HEK293 (cell line): ENCODE measurements around the gene HOXB8.
A peak's percentile ranks its signal among the peaks of the same experiment; 100 is the strongest.

Experiments used
- CTCF ChIA-PET: fragments of 350-600 bp; formaldehyde crosslinking; extraction: SDS; loops from one replicate; lab custom pipeline; 2021; ENCODE audit warnings: antibody characterized with exemption; lab: Yijun Ruan, JAX
- POLR2A ChIA-PET: fragments of 300-600 bp; formaldehyde crosslinking; extraction: SDS; loops from one replicate; lab custom pipeline; 2020; ENCODE audit warnings: antibody characterized with exemption, inconsistent platforms; lab: Yijun Ruan, JAX
- H3K27ac ChIP-seq: fragments of 200-500 bp; sonication (Bioruptor generic); 2 replicates; pipeline ENCODE4 v1.5.1; 2014; ENCODE audit warnings: low read depth, low read length, control low read depth, inconsistent platforms; ENCODE audit errors: extremely low read depth
- H3K36me3 ChIP-seq, 2 experiments: fragments of 200-500 bp in 1 of 2; sonication (Bioruptor generic) in 1 of 2; 1 replicate in 1 of 2; 2 replicates in 1 of 2; pipeline ENCODE4 v1.5.1; 2014 to 2017; ENCODE audit warnings: inconsistent platforms in 2 of 2, low read length in 2 of 2; ENCODE audit not compliant: control insufficient read depth in 2 of 2, insufficient read depth in 1 of 2
- H3K4me1 ChIP-seq: fragments of 200-500 bp; sonication (Bioruptor generic); 2 replicates; pipeline ENCODE4 v1.5.1; 2014; ENCODE audit warnings: mild to moderate bottlenecking, low read length, inconsistent platforms; ENCODE audit not compliant: control insufficient read depth, insufficient read depth
- H3K4me3 ChIP-seq: 2 replicates; pipeline ENCODE4 v1.5.1; 2011; ENCODE audit warnings: low read depth, mild to moderate bottlenecking, control low read depth, low read length, moderate library complexity
- H3K9me3 ChIP-seq: fragments of 200-500 bp; sonication (Bioruptor generic); 2 replicates; pipeline ENCODE4 v1.5.1; 2014; ENCODE audit warnings: low read depth, low read length, inconsistent platforms; ENCODE audit not compliant: control insufficient read depth, insufficient read depth
- CTCF ChIP-seq: fragments of 450-650 bp; formaldehyde crosslinking; IDR thresholded peaks from 2 replicates; pipeline ENCODE4 v1.5.1; 2016; ENCODE audit warnings: missing biosample characterization, missing genetic modification characterization
- KLF1 ChIP-seq: fragments of 450-650 bp; formaldehyde crosslinking; IDR thresholded peaks from 2 replicates; pipeline ENCODE4 v1.5.1; 2016; ENCODE audit warnings: missing biosample characterization, missing genetic modification characterization
- MZF1 ChIP-seq: fragments of 450-650 bp; formaldehyde crosslinking; IDR thresholded peaks from 2 replicates; pipeline ENCODE4 v1.5.1; 2017; ENCODE audit warnings: missing biosample characterization, missing genetic modification characterization, borderline replicate concordance
- PRDM1 ChIP-seq: fragments of 450-650 bp; formaldehyde crosslinking; IDR thresholded peaks from 2 replicates; pipeline ENCODE4; 2016; ENCODE audit warnings: missing biosample characterization, missing genetic modification characterization
- PRDM10 ChIP-seq: fragments of 450-650 bp; formaldehyde crosslinking; IDR thresholded peaks from 2 replicates; pipeline ENCODE4 v1.5.1; 2016; ENCODE audit warnings: missing biosample characterization, missing genetic modification characterization
- RBAK ChIP-seq: fragments of 450-650 bp; formaldehyde crosslinking; IDR thresholded peaks from 2 replicates; pipeline ENCODE4 v1.5.1; 2016; ENCODE audit warnings: missing biosample characterization, missing genetic modification characterization
- ZBTB26 ChIP-seq: fragments of 450-650 bp; formaldehyde crosslinking; optimal IDR thresholded peaks from 2 replicates; pipeline ENCODE3; 2016; ENCODE audit warnings: missing biosample characterization, mild to moderate bottlenecking, missing genetic modification characterization
- ZBTB6 ChIP-seq: fragments of 450-650 bp; formaldehyde crosslinking; IDR thresholded peaks from 2 replicates; pipeline ENCODE4 v1.5.1; 2017; ENCODE audit warnings: missing biosample characterization, missing genetic modification characterization
- ZNF18 ChIP-seq: fragments of 450-650 bp; formaldehyde crosslinking; IDR thresholded peaks from 2 replicates; pipeline ENCODE4 v1.5.1; 2016; ENCODE audit warnings: missing biosample characterization, missing genetic modification characterization
- ZNF274 ChIP-seq, 2 experiments: fragments of 200-500 bp in 1 of 2; fragments of 450-650 bp in 1 of 2; sonication (Bioruptor generic) in 1 of 2; formaldehyde crosslinking in 1 of 2; IDR thresholded peaks; 2 replicates each; pipeline versions ENCODE4 v1.5.1 to v1.6.1; 2014 to 2016; ENCODE audit warnings: borderline replicate concordance in 1 of 2, inconsistent platforms in 1 of 2, low read length in 1 of 2, missing biosample characterization in 1 of 2, missing genetic modification characterization in 1 of 2
- ZNF335 ChIP-seq: fragments of 450-650 bp; formaldehyde crosslinking; conservative IDR thresholded peaks from 2 replicates; pipeline ENCODE4 v1.5.1; 2016; ENCODE audit warnings: missing biosample characterization, missing genetic modification characterization
- ZNF366 ChIP-seq: fragments of 450-650 bp; formaldehyde crosslinking; conservative IDR thresholded peaks from 2 replicates; pipeline ENCODE4 v1.5.1; 2016; ENCODE audit warnings: missing biosample characterization, missing genetic modification characterization
- ZNF394 ChIP-seq: fragments of 450-650 bp; formaldehyde crosslinking; IDR thresholded peaks from 2 replicates; pipeline ENCODE4 v1.5.1; 2016; ENCODE audit warnings: missing biosample characterization, missing genetic modification characterization, mild to moderate bottlenecking, moderate library complexity, borderline replicate concordance
- ZNF449 ChIP-seq: fragments of 450-650 bp; formaldehyde crosslinking; IDR thresholded peaks from 2 replicates; pipeline ENCODE4 v1.5.1; 2017; ENCODE audit warnings: missing biosample characterization, mild to moderate bottlenecking, missing genetic modification characterization, moderate library complexity
- ZNF514 ChIP-seq: fragments of 450-650 bp; formaldehyde crosslinking; IDR thresholded peaks from 2 replicates; pipeline ENCODE4 v1.5.1; 2016; ENCODE audit warnings: missing biosample characterization, missing genetic modification characterization
- ZNF585B ChIP-seq: fragments of 450-650 bp; formaldehyde crosslinking; IDR thresholded peaks from 2 replicates; pipeline ENCODE4 v1.5.1; 2016; ENCODE audit warnings: missing biosample characterization, missing genetic modification characterization
- ZNF600 ChIP-seq: fragments of 450-650 bp; formaldehyde crosslinking; IDR thresholded peaks from 2 replicates; pipeline ENCODE4 v1.5.1; 2016; ENCODE audit warnings: missing biosample characterization, missing genetic modification characterization
- ZNF76 ChIP-seq: fragments of 450-650 bp; formaldehyde crosslinking; IDR thresholded peaks from 2 replicates; pipeline ENCODE4; 2016; ENCODE audit warnings: low read depth, missing biosample characterization, missing genetic modification characterization, borderline replicate concordance

Gene HOXB8

GRCh38 chr17:48613862-48614694, 1.0 kb downstream of the HOXB8 start:
- Histone ChIP-seq H3K9me3 (no peaks in the 10 kb centered on the region), H3K27ac (peak overlapping the region; percentile 72), H3K4me3 (peak overlapping the region; percentile 35), H3K4me1 (peaks cover 41% of the 10 kb centered on the region), H3K36me3 (no peaks in the 10 kb centered on the region)
- TF ChIP-seq ZNF600 (tag by site-specific recombination) (peak; percentile 57; the same call in 1 of the 2 replicates), ZNF585B (tag by site-specific recombination) (no peak), ZNF514 (tag by site-specific recombination) (no peak), ZNF335 (tag by site-specific recombination) (peak; percentile 73), ZNF449 (tag by site-specific recombination) (no peak), ZNF366 (tag by site-specific recombination) (peak; percentile 66), PRDM1 (tag by site-specific recombination) (peak; percentile 32; the same call in 1 of the 2 replicates), PRDM10 (tag by site-specific recombination) (peak; percentile 91), ZBTB6 (tag by site-specific recombination) (peak; percentile 28; the same call in 1 of the 2 replicates)
- ChIA-PET CTCF (interaction anchor here (0.7 to 5.7 kb wide), 4 partner anchors 20 to 354 kb away, joined by 3 to 86 read pairs (median 8); no protein-coding TSS in a partner anchor), POLR2A (interaction anchor here (1.0 to 1.4 kb wide), 2 partner anchors 12 to 22 kb away, joined by 4 to 6 read pairs; partner anchors contain the start of gene HOXB9)

- no peaks in the 10 kb centered on the region; a peak in 1 of 3 replicates for H3K36me3 ChIP-seq
- H3K4me1 ChIP-seq: peaks cover 40% of the 10 kb centered on the region
- peak overlapping the region; percentile 49 for H3K4me3 ChIP-seq
- H3K9me3 ChIP-seq: no peaks in the 10 kb centered on the region
- H3K27ac ChIP-seq: peak overlapping the region; percentile 94
- ChIA-PET CTCF (interaction anchor here (0.6 to 2.2 kb wide), 11 partner anchors 8 to 398 kb away, joined by 3 to 13 read pairs (median 4); no protein-coding TSS in a partner anchor), POLR2A (interaction anchor here (0.6 to 1.4 kb wide), 12 partner anchors 11 to 506 kb away, joined by 3 to 9 read pairs (median 3); partner anchors contain the start of genes HOXB9 and SNX11)
- TF ChIP-seq CTCF (tag by site-specific recombination) (no peak), MZF1 (no peak), ZNF600 (tag by site-specific recombination) (0 out of 2 replicates have a peak, but pooled peaks have one; percentile 15), RBAK (no peak), ZNF76 (no peak), ZNF274 (IDR thresholded peaks at IDR 0.05; ENCODE audit: low read length) (no peak), ZNF274 (tag by site-specific recombination; IDR thresholded peaks at IDR 0.05; ENCODE audit: borderline replicate concordance) (no peak), ZNF18 (tag by site-specific recombination) (no peak), KLF1 (no peak), ZBTB26 (tag by site-specific recombination) (peak; percentile 42), ZNF394 (tag by site-specific recombination) (no peak)
Observed at GRCh38 chr17:48612854-48613691, 2.0 kb downstream of the HOXB8 start.
